IMR-90 (cell line): Measurements from ENCODE around the gene ASF1B. TPM values are rescaled to one million over a fixed set of nuclear protein-coding genes. Genes with fewer than 3 reads are reported as not detected.

Experiments
- ATAC-seq: fragments of 200-7000 bp; cut with Tn5 transposase; 2 replicates; pipeline ENCODE4 v1.9.1; 2020; ENCODE audit warnings: low read depth, mild to moderate bottlenecking, moderate library complexity
- BruUV-seq: library from RNA; stranded (reverse); fragments of 400-500 nt; replicated peaks from 2 replicates; lab custom pipeline; 2021; lab: Mats Ljungman, UMichigan
- CTCF ChIA-PET: fragments of 300-600 bp; formaldehyde crosslinking; extraction: SDS; loops from one replicate; lab custom pipeline; 2021; ENCODE audit warnings: antibody characterized with exemption; lab: Yijun Ruan, JAX
- POLR2A ChIA-PET: fragments of 300-600 bp; sonication (Branson Sonifier 250); formaldehyde crosslinking; loops from one replicate; lab custom pipeline; 2022; ENCODE audit warnings: antibody characterized with exemption; ENCODE audit not compliant: unreplicated experiment; lab: Charles Lee
- DNase-seq: peaks from one replicate; pipeline ENCODE4 v3.0.0; 2013
- H2AFZ ChIP-seq: replicated peaks from 2 replicates; pipeline ENCODE3; 2013; ENCODE audit warnings: low read length, mild to moderate bottlenecking; ENCODE audit not compliant: poor library complexity
- H2AK5ac ChIP-seq: 2 replicates; pipeline ENCODE4 v1.6.1; 2013; ENCODE audit warnings: low read depth, low read length, inconsistent platforms
- H2AK9ac ChIP-seq: replicated peaks from 2 replicates; pipeline ENCODE3; 2013; ENCODE audit warnings: mild to moderate bottlenecking, low read depth, low read length, moderate library complexity; ENCODE audit not compliant: poor library complexity
- H2BK120ac ChIP-seq: 2 replicates; pipeline ENCODE4 v1.6.1; 2013; ENCODE audit warnings: low read depth, low read length, inconsistent platforms
- H2BK15ac ChIP-seq: 3 replicates; pipeline ENCODE4 v1.6.1; 2013; ENCODE audit warnings: low read depth, low read length, inconsistent platforms
- H2BK20ac ChIP-seq: 2 replicates; pipeline ENCODE4 v1.6.1; 2013; ENCODE audit warnings: low read depth, mild to moderate bottlenecking, inconsistent platforms, low read length, moderate library complexity
- H2BK5ac ChIP-seq: 2 replicates; pipeline ENCODE4 v1.6.1; 2013; ENCODE audit warnings: mild to moderate bottlenecking, low read depth, low read length, inconsistent platforms; ENCODE audit not compliant: poor library complexity, severe bottlenecking
- H3K14ac ChIP-seq: replicated peaks from 2 replicates; pipeline ENCODE4 v1.6.1; 2013; ENCODE audit warnings: low read depth, low read length, inconsistent platforms
- H3K18ac ChIP-seq: 2 replicates; pipeline ENCODE4 v1.6.1; 2013; ENCODE audit warnings: low read depth, low read length, control low read depth
- H3K23ac ChIP-seq: 2 replicates; pipeline ENCODE4 v1.6.1; 2013; ENCODE audit warnings: low read depth, low read length, inconsistent platforms
- H3K27ac ChIP-seq: 2 replicates; pipeline ENCODE4 v1.5.1; 2013; ENCODE audit warnings: mild to moderate bottlenecking, control low read depth, low read length; ENCODE audit not compliant: insufficient read depth
- H3K27me3 ChIP-seq: 2 replicates; pipeline ENCODE4 v1.6.1; 2013; ENCODE audit warnings: low read length; ENCODE audit not compliant: control insufficient read depth, insufficient read depth
- H3K36me3 ChIP-seq: 2 replicates; pipeline ENCODE4 v1.6.1; 2013; ENCODE audit warnings: low read length, mixed read lengths; ENCODE audit not compliant: control insufficient read depth, insufficient read depth
- H3K4ac ChIP-seq: 2 replicates; pipeline ENCODE4 v1.6.1; 2013; ENCODE audit warnings: low read depth, low read length, inconsistent platforms
- H3K4me1 ChIP-seq: 2 replicates; pipeline ENCODE4 v1.6.1; 2013; ENCODE audit warnings: low read length, mixed read lengths; ENCODE audit not compliant: control insufficient read depth, insufficient read depth
- H3K4me2 ChIP-seq: 2 replicates; pipeline ENCODE4 v1.6.1; 2013; ENCODE audit warnings: low read depth, mild to moderate bottlenecking, control low read depth, low read length, moderate library complexity
- H3K4me3 ChIP-seq: 2 replicates; pipeline ENCODE4 v1.5.1; 2013; ENCODE audit warnings: low read depth, mild to moderate bottlenecking, control low read depth, low read length, moderate library complexity; ENCODE audit not compliant: insufficient read depth
- H3K56ac ChIP-seq: 2 replicates; pipeline ENCODE4 v1.6.1; 2013; ENCODE audit warnings: low read length, inconsistent platforms; ENCODE audit not compliant: insufficient read depth; ENCODE audit errors: extremely low read depth
- H3K79me1 ChIP-seq, 2 experiments: 2 replicates each; pipeline ENCODE4 v1.6.1; 2013; ENCODE audit warnings: low read length in 2 of 2, inconsistent platforms in 1 of 2, low read depth in 1 of 2
- H3K9ac ChIP-seq: 2 replicates; pipeline ENCODE4 v1.6.1; 2013; ENCODE audit warnings: low read depth, low read length, control low read depth
- H3K9me1 ChIP-seq: 2 replicates; pipeline ENCODE4 v1.6.1; 2013; ENCODE audit warnings: low read length, inconsistent platforms; ENCODE audit not compliant: insufficient read depth
- H3K9me3 ChIP-seq: 2 replicates; pipeline ENCODE4 v1.6.1; 2013; ENCODE audit warnings: low read length; ENCODE audit not compliant: control insufficient read depth, insufficient read depth
- H4K20me1 ChIP-seq: 2 replicates; pipeline ENCODE4 v1.6.1; 2013; ENCODE audit warnings: low read length, inconsistent platforms; ENCODE audit not compliant: insufficient read depth
- H4K5ac ChIP-seq: 2 replicates; pipeline ENCODE4 v1.6.1; 2013; ENCODE audit warnings: mild to moderate bottlenecking, low read depth, low read length, control low read depth
- H4K8ac ChIP-seq, 2 experiments: 2 replicates each; pipeline ENCODE4 v1.6.1; 2013; ENCODE audit warnings: low read depth in 2 of 2, low read length in 2 of 2, control low read depth in 1 of 2, inconsistent platforms in 1 of 2
- H4K91ac ChIP-seq: 2 replicates; pipeline ENCODE4 v1.6.1; 2013; ENCODE audit warnings: low read depth, low read length, inconsistent platforms; ENCODE audit not compliant: insufficient read depth
- BHLHE40 ChIP-seq: fragments of 150-350 bp; IDR thresholded peaks from 2 replicates; pipeline ENCODE4 v1.6.1; 2016; ENCODE audit warnings: mild to moderate bottlenecking, low read depth, low read length
- CEBPB ChIP-seq: IDR thresholded peaks from 2 replicates; pipeline ENCODE4 v1.6.1; 2012; ENCODE audit warnings: low read depth, low read length, improper control_type of control experiment
- FOS ChIP-seq: fragments of 150-350 bp; IDR thresholded peaks from 2 replicates; pipeline ENCODE4 v1.6.1; 2016; ENCODE audit warnings: low read depth, low read length
- MAFK ChIP-seq: IDR thresholded peaks from 2 replicates; pipeline ENCODE4 v1.6.1; 2012; ENCODE audit warnings: low read depth, low read length, improper control_type of control experiment
- MAZ ChIP-seq: IDR thresholded peaks from 2 replicates; pipeline ENCODE4 v1.6.1; 2012; ENCODE audit warnings: low read depth, mild to moderate bottlenecking, low read length, improper control_type of control experiment, moderate library complexity, borderline replicate concordance
- MXI1 ChIP-seq: IDR thresholded peaks from 2 replicates; pipeline ENCODE4 v1.6.1; 2012; ENCODE audit warnings: low read depth, mild to moderate bottlenecking, low read length, moderate library complexity, borderline replicate concordance
- NFE2L2 ChIP-seq: fragments of 150-350 bp; IDR thresholded peaks from 2 replicates; pipeline ENCODE4 v1.6.1; 2016; ENCODE audit warnings: low read depth, mild to moderate bottlenecking, low read length
- POLR2A ChIP-seq: IDR thresholded peaks from 2 replicates; pipeline ENCODE4 v1.6.1; 2012; ENCODE audit warnings: mild to moderate bottlenecking, low read depth, low read length
- RAD21 ChIP-seq: IDR thresholded peaks from 2 replicates; pipeline ENCODE4 v1.6.1; 2012; ENCODE audit warnings: low read length, improper control_type of control experiment
- RCOR1 ChIP-seq: IDR thresholded peaks from 2 replicates; pipeline ENCODE4 v1.6.1; 2012; ENCODE audit warnings: mild to moderate bottlenecking, low read length, improper control_type of control experiment; ENCODE audit not compliant: insufficient replicate concordance
- RFX5 ChIP-seq: IDR thresholded peaks from 2 replicates; pipeline ENCODE4 v1.8.0; 2012; ENCODE audit warnings: low read depth, mild to moderate bottlenecking, low read length, moderate library complexity
- SMC3 ChIP-seq: fragments of 150-350 bp; IDR thresholded peaks from 2 replicates; pipeline ENCODE4 v1.6.1; 2016; ENCODE audit warnings: low read depth, mild to moderate bottlenecking, antibody characterized with exemption, low read length, moderate library complexity
- WGBS, 2 experiments: methylation state at CpG; one replicate each; pipeline versions ENCODE4 v1.1.5 to v1.1.7; 2013; ENCODE audit warnings: missing lambda C conversion rate in 2 of 2; ENCODE audit not compliant: insufficient read length in 1 of 2; ENCODE audit errors: extremely low coverage in 2 of 2; 5-methylcytosine and 5-hydroxymethylcytosine counted together
- dilution Hi-C: fragments of 300-500 bp; cut with HindIII; formaldehyde crosslinking; loops from one replicate; pipeline ENCODE4 v1.14.3; 2018; ENCODE audit warnings: low sequenced_read_pairs; ENCODE audit not compliant: unreplicated experiment
- in situ Hi-C: fragments of 300-500 bp; cut with MboI; formaldehyde crosslinking; loops from 3 replicates; pipeline ENCODE4 v1.14.3; 2019; ENCODE audit warnings: low sequenced_read_pairs, inconsistent platforms, mixed read lengths
- intact Hi-C: fragments of 100-400 bp; cut with micrococcal nuclease; formaldehyde crosslinking; loops from 2 replicates; pipeline ENCODE4 v1.10.0; 2022
- polyA plus RNA-seq, 3 experiments: library from polyadenylated mRNA; depleted of rRNA; stranded (reverse); fragments of >200 nt; gene quantifications; 2 replicates each; pipeline ENCODE4 v1.2.3, GENCODE V29; 2012; ENCODE audit warnings: low replicate concordance in 1 of 3
- total RNA-seq: library from RNA; depleted of rRNA; stranded (reverse); fragments of >200 nt; gene quantifications from 2 replicates; pipeline ENCODE4 v1.2.3, GENCODE V29; 2012
- TF ChIP-seq, protein P1 (sequence below): fragments of 150-350 bp; IDR thresholded peaks from 2 replicates; pipeline ENCODE4 v1.6.1; 2016; ENCODE audit warnings: low read depth, mild to moderate bottlenecking, low read length, moderate library complexity, borderline replicate concordance
- TF ChIP-seq, protein P2 (sequence below): fragments of 150-350 bp; IDR thresholded peaks from 2 replicates; pipeline ENCODE4 v1.6.1; 2017; ENCODE audit warnings: mild to moderate bottlenecking, antibody characterized with exemption, low read length, low read depth

The ASF1B gene
- total and polyA plus RNA-seq, 2 of the 4 experiments (the other 2 are of a cell fraction): 10.4 to 12.1 TPM

DNA sequence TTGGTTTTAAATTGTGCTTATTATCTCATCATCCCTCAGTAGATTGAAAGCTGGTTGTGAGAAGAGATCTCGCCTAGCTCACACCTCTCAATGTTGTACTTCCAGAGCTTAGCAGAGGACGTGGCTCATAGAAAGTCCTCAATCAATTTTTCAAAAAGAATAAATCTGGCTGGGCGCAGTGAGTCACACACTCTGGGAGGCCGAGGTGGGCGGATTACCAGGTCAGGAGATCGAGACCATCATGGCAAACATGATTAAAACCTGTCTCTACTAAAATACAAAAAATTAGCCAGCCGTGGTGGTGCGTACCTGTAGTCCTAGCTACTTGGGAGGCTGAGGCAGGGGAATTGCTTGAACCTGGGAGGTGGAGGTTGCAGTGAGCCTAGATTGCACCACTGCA is 4.7 kb upstream of the ASF1B start (continued):
- TF ChIP-seq MAFK: no peak
- no peak for TF ChIP-seq FOS
- TF ChIP-seq RCOR1: no peak
- TF ChIP-seq NFE2L2: no peak
- TF ChIP-seq MXI1: no peak
- no peak for TF ChIP-seq POLR2A
- no peak for TF ChIP-seq RAD21
- TF ChIP-seq MAZ: no peak
- no peak for TF ChIP-seq CEBPB

DNA sequence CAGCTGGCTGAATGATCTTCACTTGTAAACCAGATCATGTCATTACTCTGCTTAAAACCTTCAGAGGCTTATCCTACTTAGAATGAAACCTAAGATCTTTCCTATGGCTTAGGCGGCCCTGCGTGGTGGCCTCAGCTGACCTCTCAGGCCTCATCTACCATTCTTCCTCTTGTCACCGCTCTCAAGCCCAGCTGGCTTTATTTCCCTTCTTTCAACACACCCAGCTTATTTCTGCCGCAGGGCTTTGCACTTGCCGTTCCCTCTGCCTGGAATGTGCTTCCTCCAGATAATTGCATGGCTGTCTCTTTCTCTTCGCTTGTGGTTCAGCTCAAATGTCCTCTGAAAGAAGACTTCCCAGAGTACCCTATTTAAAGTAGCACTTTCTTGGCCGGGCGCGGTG is 3.6 kb upstream of the ASF1B start:
- Histone ChIP-seq H3K9ac (no peak overlapping the region), H3K23ac (no peak overlapping the region), H2BK120ac (no peak overlapping the region), H3K9me1 (peaks cover 2% of the 10 kb centered on the region; the same call in 1 of the 2 replicates), H2BK15ac (no peak overlapping the region), H3K4me1 (peaks cover 6% of the 10 kb centered on the region), H3K4ac (0 out of 2 replicates have a peak overlapping the region, but pooled peaks have one; percentile 20), H4K91ac (no peak overlapping the region), H3K36me3 (no peaks in the 10 kb centered on the region), H2AFZ (no peak overlapping the region), H3K27ac (no peak overlapping the region), H3K79me1 (peaks cover 20 to 48% of the 10 kb centered on the region in 2 experiments; a peak in 3 of 4 replicates), H3K56ac (no peak overlapping the region), H2BK5ac (no peak overlapping the region), H2BK20ac (no peak overlapping the region), H2AK5ac (no peak overlapping the region; the same call in 1 of the 2 replicates), H3K18ac (no peak overlapping the region), H3K27me3 (no peaks in the 10 kb centered on the region), H3K9me3 (no peaks in the 10 kb centered on the region), H3K4me2 (no peak overlapping the region), H4K5ac (no peak overlapping the region), H4K8ac (no peak overlapping the region), H3K4me3 (no peak overlapping the region), H4K20me1 (peaks cover 9% of the 10 kb centered on the region; the same call in 1 of the 2 replicates), H3K14ac (peak overlapping the region; percentile 62), H2AK9ac (no peak overlapping the region)
- 61% methylated on average over 6 of the region's 9 CpGs; no CpG with 5 or more reads in 1 of the 2 experiments for WGBS, 2 experiments
- BruUV-seq: no TSS peak
- intact Hi-C loops: loop anchor here (5.0 kb wide), 1 partner anchor 337 kb away; the partner anchor contains the start of gene PTGER1
- dilution Hi-C loops: no loop called here
- POLR2A ChIA-PET: no interaction called here
- in situ Hi-C loops: no loop called here
- CTCF ChIA-PET: no interaction called here
- DNase-seq (no peak), ATAC-seq (no peak)
- no peak for TF ChIP-seq RFX5
- no peak for TF ChIP-seq MAZ
- TF ChIP-seq NFE2L2: no peak
- no peak for TF ChIP-seq RCOR1
- TF ChIP-seq FOS: no peak
- TF ChIP-seq, protein P1, sequence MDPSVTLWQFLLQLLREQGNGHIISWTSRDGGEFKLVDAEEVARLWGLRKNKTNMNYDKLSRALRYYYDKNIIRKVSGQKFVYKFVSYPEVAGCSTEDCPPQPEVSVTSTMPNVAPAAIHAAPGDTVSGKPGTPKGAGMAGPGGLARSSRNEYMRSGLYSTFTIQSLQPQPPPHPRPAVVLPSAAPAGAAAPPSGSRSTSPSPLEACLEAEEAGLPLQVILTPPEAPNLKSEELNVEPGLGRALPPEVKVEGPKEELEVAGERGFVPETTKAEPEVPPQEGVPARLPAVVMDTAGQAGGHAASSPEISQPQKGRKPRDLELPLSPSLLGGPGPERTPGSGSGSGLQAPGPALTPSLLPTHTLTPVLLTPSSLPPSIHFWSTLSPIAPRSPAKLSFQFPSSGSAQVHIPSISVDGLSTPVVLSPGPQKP: no peak
- no peak for TF ChIP-seq MAFK
- TF ChIP-seq CEBPB: no peak
- TF ChIP-seq MXI1: no peak
- no peak for TF ChIP-seq BHLHE40
- TF ChIP-seq, protein P2, sequence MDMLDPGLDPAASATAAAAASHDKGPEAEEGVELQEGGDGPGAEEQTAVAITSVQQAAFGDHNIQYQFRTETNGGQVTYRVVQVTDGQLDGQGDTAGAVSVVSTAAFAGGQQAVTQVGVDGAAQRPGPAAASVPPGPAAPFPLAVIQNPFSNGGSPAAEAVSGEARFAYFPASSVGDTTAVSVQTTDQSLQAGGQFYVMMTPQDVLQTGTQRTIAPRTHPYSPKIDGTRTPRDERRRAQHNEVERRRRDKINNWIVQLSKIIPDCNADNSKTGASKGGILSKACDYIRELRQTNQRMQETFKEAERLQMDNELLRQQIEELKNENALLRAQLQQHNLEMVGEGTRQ: no peak
- no peak for TF ChIP-seq SMC3
